DOHH2 (cell line): ENCODE data around the gene CREB3L2.

Experiments used
- EZH2phosphoT487 ChIP-seq: fragments of 200-600 bp; sonication (generic); IDR thresholded peaks from 2 replicates; pipeline ENCODE4 v1.6.1; 2017; ENCODE audit warnings: borderline replicate concordance, mild to moderate bottlenecking, antibody characterized with exemption, low read length, moderate library complexity, mixed read lengths
- TF ChIP-seq, protein P1 (sequence below): fragments of 200-600 bp; sonication (generic); IDR thresholded peaks from one replicate; pipeline ENCODE4 v1.5.1; 2014; ENCODE audit warnings: antibody characterized with exemption, mild to moderate bottlenecking, low read depth, low read length; ENCODE audit not compliant: poor library complexity, severe bottlenecking

- TF ChIP-seq, protein P1, sequence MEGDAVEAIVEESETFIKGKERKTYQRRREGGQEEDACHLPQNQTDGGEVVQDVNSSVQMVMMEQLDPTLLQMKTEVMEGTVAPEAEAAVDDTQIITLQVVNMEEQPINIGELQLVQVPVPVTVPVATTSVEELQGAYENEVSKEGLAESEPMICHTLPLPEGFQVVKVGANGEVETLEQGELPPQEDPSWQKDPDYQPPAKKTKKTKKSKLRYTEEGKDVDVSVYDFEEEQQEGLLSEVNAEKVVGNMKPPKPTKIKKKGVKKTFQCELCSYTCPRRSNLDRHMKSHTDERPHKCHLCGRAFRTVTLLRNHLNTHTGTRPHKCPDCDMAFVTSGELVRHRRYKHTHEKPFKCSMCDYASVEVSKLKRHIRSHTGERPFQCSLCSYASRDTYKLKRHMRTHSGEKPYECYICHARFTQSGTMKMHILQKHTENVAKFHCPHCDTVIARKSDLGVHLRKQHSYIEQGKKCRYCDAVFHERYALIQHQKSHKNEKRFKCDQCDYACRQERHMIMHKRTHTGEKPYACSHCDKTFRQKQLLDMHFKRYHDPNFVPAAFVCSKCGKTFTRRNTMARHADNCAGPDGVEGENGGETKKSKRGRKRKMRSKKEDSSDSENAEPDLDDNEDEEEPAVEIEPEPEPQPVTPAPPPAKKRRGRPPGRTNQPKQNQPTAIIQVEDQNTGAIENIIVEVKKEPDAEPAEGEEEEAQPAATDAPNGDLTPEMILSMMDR = no peak
- no peak for TF ChIP-seq EZH2phosphoT487
Observed at GRCh38 chr7:137985897-137986251, 16.0 kb downstream of the CREB3L2 start.
